G401 (cell line): ENCODE data around the gene CFAP97. TPM values are rescaled to one million over a fixed set of nuclear protein-coding genes. Genes with fewer than 3 reads are reported as not detected.
"Not testable (repeated sequence)": the region's sequence is repeated elsewhere in the genome, so short reads cannot be mapped to it uniquely, and the experiment has no call there.

Experiments used
- DNase-seq: peaks from one replicate; pipeline ENCODE4 v3.0.0-alpha.2; 2015; ENCODE audit warnings: low spot score
- in situ Hi-C: cut with HindIII; loops from 2 replicates; pipeline ENCODE4 v1.10.0; 2016; ENCODE audit warnings: low sequenced_read_pairs, mixed read lengths
- total RNA-seq: library from RNA; depleted of rRNA; stranded (reverse); fragments of >200 nt; shearing (Covaris generic); gene quantifications from 2 replicates; pipeline ENCODE4 v1.2.3, GENCODE V29; 2014

CFAP97 gene
- total RNA-seq, 1 experiment from 2014 or later: 25.8 TPM

- in situ Hi-C loops: no loop called here
- peak; percentile 64 for DNase-seq
These were observed 574 bp upstream of the CFAP97 start for GRCh38 chr4:185204238-185204910.

- in situ Hi-C loops: no loop called here
- peak; percentile 65 for DNase-seq
These were observed 765 bp downstream of the CFAP97 start for GRCh38 chr4:185202984-185203485.

GRCh38 chr4:185201977-185202962 is 1.5 kb downstream of the CFAP97 start:
- in situ Hi-C loops: no loop called here
- no peak for DNase-seq

GRCh38 chr4:185198189-185198588 is 5.6 kb downstream of the CFAP97 start:
- in situ Hi-C loops: not testable (repeated sequence)

GRCh38 chr4:185196437-185196836 is 7.4 kb downstream of the CFAP97 start:
- in situ Hi-C loops: no loop called here
- DNase-seq: no peak

More at GRCh38 chr4:185198189-185198588, 5.6 kb downstream of the CFAP97 start:
- DNase-seq: not testable (repeated sequence)

- in situ Hi-C loops: no loop called here
- no peak for DNase-seq
These were observed 8.6 kb downstream of the CFAP97 start for GRCh38 chr4:185194924-185195888.

- no peak for DNase-seq
- in situ Hi-C loops: no loop called here
These were observed 11.7 kb downstream of the CFAP97 start for GRCh38 chr4:185192059-185192458.

- DNase-seq: no peak
- in situ Hi-C loops: no loop called here
These were observed 13.4 kb downstream of the CFAP97 start for GRCh38 chr4:185190306-185190856.

- in situ Hi-C loops: no loop called here
- DNase-seq: no peak
These were observed 14.0 kb downstream of the CFAP97 start for GRCh38 chr4:185189606-185190305.

- in situ Hi-C loops: no loop called here
These were observed 17.0 kb downstream of the CFAP97 start for GRCh38 chr4:185186769-185187168.

GRCh38 chr4:185183622-185184281 is 20.0 kb downstream of the CFAP97 start:
- DNase-seq: peak; percentile 95
- in situ Hi-C loops: no loop called here

More at GRCh38 chr4:185186769-185187168, 17.0 kb downstream of the CFAP97 start:
- no peak for DNase-seq

- in situ Hi-C loops: no loop called here
- no peak for DNase-seq
These were observed 21.6 kb downstream of the CFAP97 start for GRCh38 chr4:185182239-185182638.

GRCh38 chr4:185179488-185179887 is 24.3 kb downstream of the CFAP97 start:
- DNase-seq: no peak
- in situ Hi-C loops: no loop called here

- in situ Hi-C loops: no loop called here
- no peak for DNase-seq
These were observed 32.3 kb downstream of the CFAP97 start for GRCh38 chr4:185171373-185172071.

- in situ Hi-C loops: no loop called here
These were observed 36.6 kb downstream of the CFAP97 start for GRCh38 chr4:185167234-185167633.

GRCh38 chr4:185165605-185166063 is 38.2 kb downstream of the CFAP97 start:
- no peak for DNase-seq
- in situ Hi-C loops: no loop called here

More at GRCh38 chr4:185167234-185167633, 36.6 kb downstream of the CFAP97 start:
- DNase-seq: no peak

GRCh38 chr4:185151296-185151695 is 52.5 kb downstream of the CFAP97 start:
- DNase-seq: no peak
- in situ Hi-C loops: no loop called here
